ENCODE data around the gene INAFM1.
"Not testable (repeated sequence)": the region's sequence is repeated elsewhere in the genome, so short reads cannot be mapped to it uniquely, and the experiment has no call there.

INAFM1 gene

GRCh38 chr19:47274891-47275761 lies 441 bp downstream of the INAFM1 start:
- Histone ChIP-seq H3K27ac (ENCODE audit: low read length) (no peak overlapping the region), H3K36me3 (ENCODE audit: insufficient read depth, low read depth, low read length) (peaks cover 12% of the 10 kb centered on the region), H3K4me1 (ENCODE audit: insufficient read depth, low read length) (peaks cover 6% of the 10 kb centered on the region; the same call in 1 of the 2 replicates), H3K9ac (ENCODE audit: low read depth, low read length) (no peak overlapping the region; the same call in 1 of the 2 replicates), H3K4me3 (ENCODE audit: low read length) (peak overlapping the region; percentile 68), H3K27me3 (ENCODE audit: insufficient read depth, low read length) (peaks cover 15% of the 10 kb centered on the region), H3K9me3 (ENCODE audit: insufficient read depth, low read depth, low read length) (no peaks in the 10 kb centered on the region)

GRCh38 chr19:47275791-47276461 lies 1.2 kb downstream of the INAFM1 start:
- no peaks in the 10 kb centered on the region for H3K9me3 ChIP-seq (ENCODE audit: insufficient read depth, low read depth, low read length)
- H3K9ac ChIP-seq (ENCODE audit: low read depth, low read length): no peak overlapping the region
- peaks cover 4% of the 10 kb centered on the region for H3K36me3 ChIP-seq (ENCODE audit: insufficient read depth, low read depth, low read length)
- no peak overlapping the region for H3K27ac ChIP-seq (ENCODE audit: low read length)
- H3K4me1 ChIP-seq (ENCODE audit: insufficient read depth, low read length): peaks cover 6% of the 10 kb centered on the region; the same call in 1 of the 2 replicates
- peaks cover 15% of the 10 kb centered on the region for H3K27me3 ChIP-seq (ENCODE audit: insufficient read depth, low read length)
- H3K4me3 ChIP-seq (ENCODE audit: low read length): peak overlapping the region; percentile 68

- not testable (repeated sequence) for H3K9ac ChIP-seq (ENCODE audit: low read depth, low read length); H3K4me3 ChIP-seq (ENCODE audit: low read length); H3K27ac ChIP-seq (ENCODE audit: low read length); H3K4me1 ChIP-seq (ENCODE audit: insufficient read depth, low read length); H3K36me3 ChIP-seq (ENCODE audit: insufficient read depth, low read depth, low read length); H3K9me3 ChIP-seq (ENCODE audit: insufficient read depth, low read depth, low read length)
- H3K27me3 ChIP-seq (ENCODE audit: insufficient read depth, low read length): peaks cover 15% of the 10 kb centered on the region
Measured at GRCh38 chr19:47276513-47276912, 1.8 kb downstream of the INAFM1 start.

GRCh38 chr19:47280183-47280797 lies 5.6 kb downstream of the INAFM1 start:
- Histone ChIP-seq H3K36me3 (ENCODE audit: insufficient read depth, low read depth, low read length) (no peaks in the 10 kb centered on the region), H3K9ac (ENCODE audit: low read depth, low read length) (no peak overlapping the region), H3K27me3 (ENCODE audit: insufficient read depth, low read length) (peaks cover 11% of the 10 kb centered on the region), H3K9me3 (ENCODE audit: insufficient read depth, low read depth, low read length) (no peaks in the 10 kb centered on the region), H3K27ac (ENCODE audit: low read length) (no peak overlapping the region), H3K4me3 (ENCODE audit: low read length) (no peak overlapping the region), H3K4me1 (ENCODE audit: insufficient read depth, low read length) (peaks cover 6% of the 10 kb centered on the region; the same call in 1 of the 2 replicates)

GRCh38 chr19:47283405-47284059 lies 8.8 kb downstream of the INAFM1 start:
- no peaks in the 10 kb centered on the region for H3K36me3 ChIP-seq (ENCODE audit: insufficient read depth, low read depth, low read length)
- H3K9ac ChIP-seq (ENCODE audit: low read depth, low read length): no peak overlapping the region
- H3K4me1 ChIP-seq (ENCODE audit: insufficient read depth, low read length): no peaks in the 10 kb centered on the region
- H3K27ac ChIP-seq (ENCODE audit: low read length): no peak overlapping the region
- no peaks in the 10 kb centered on the region for H3K27me3 ChIP-seq (ENCODE audit: insufficient read depth, low read length)
- no peaks in the 10 kb centered on the region for H3K9me3 ChIP-seq (ENCODE audit: insufficient read depth, low read depth, low read length)
- H3K4me3 ChIP-seq (ENCODE audit: low read length): no peak overlapping the region

- H3K36me3 ChIP-seq (ENCODE audit: insufficient read depth, low read depth, low read length): no peaks in the 10 kb centered on the region
- no peaks in the 10 kb centered on the region for H3K27me3 ChIP-seq (ENCODE audit: insufficient read depth, low read length)
- H3K27ac ChIP-seq (ENCODE audit: low read length): no peak overlapping the region
- no peaks in the 10 kb centered on the region for H3K9me3 ChIP-seq (ENCODE audit: insufficient read depth, low read depth, low read length)
- no peak overlapping the region for H3K9ac ChIP-seq (ENCODE audit: low read depth, low read length)
- H3K4me3 ChIP-seq (ENCODE audit: low read length): no peak overlapping the region
- no peaks in the 10 kb centered on the region for H3K4me1 ChIP-seq (ENCODE audit: insufficient read depth, low read length)
Measured at GRCh38 chr19:47284324-47284899, 9.7 kb downstream of the INAFM1 start.

- Histone ChIP-seq H3K4me1 (ENCODE audit: insufficient read depth, low read length) (peaks cover 3% of the 10 kb centered on the region; the same call in 1 of the 2 replicates), H3K27ac (ENCODE audit: low read length) (no peak overlapping the region), H3K4me3 (ENCODE audit: low read length) (no peak overlapping the region), H3K9me3 (ENCODE audit: insufficient read depth, low read depth, low read length) (no peaks in the 10 kb centered on the region), H3K27me3 (ENCODE audit: insufficient read depth, low read length) (no peaks in the 10 kb centered on the region), H3K36me3 (ENCODE audit: insufficient read depth, low read depth, low read length) (no peaks in the 10 kb centered on the region), H3K9ac (ENCODE audit: low read depth, low read length) (no peak overlapping the region)
Measured at GRCh38 chr19:47296036-47296435, 21.4 kb downstream of the INAFM1 start.

GRCh38 chr19:47300867-47301266 lies 26.2 kb downstream of the INAFM1 start:
- H3K27ac ChIP-seq (ENCODE audit: low read length); H3K36me3 ChIP-seq (ENCODE audit: insufficient read depth, low read depth, low read length); H3K4me3 ChIP-seq (ENCODE audit: low read length); H3K9ac ChIP-seq (ENCODE audit: low read depth, low read length); H3K27me3 ChIP-seq (ENCODE audit: insufficient read depth, low read length); H3K9me3 ChIP-seq (ENCODE audit: insufficient read depth, low read depth, low read length); H3K4me1 ChIP-seq (ENCODE audit: insufficient read depth, low read length): not testable (repeated sequence)

GRCh38 chr19:47302249-47302648 lies 27.6 kb downstream of the INAFM1 start:
- peaks cover 3% of the 10 kb centered on the region; the same call in 1 of the 2 replicates for H3K4me1 ChIP-seq (ENCODE audit: insufficient read depth, low read length)
- H3K27me3 ChIP-seq (ENCODE audit: insufficient read depth, low read length): no peaks in the 10 kb centered on the region

GRCh38 chr19:47303966-47304365 lies 29.3 kb downstream of the INAFM1 start:
- no peak overlapping the region for H3K9ac ChIP-seq (ENCODE audit: low read depth, low read length)
- no peak overlapping the region for H3K4me3 ChIP-seq (ENCODE audit: low read length)
- peaks cover 3% of the 10 kb centered on the region; the same call in 1 of the 2 replicates for H3K4me1 ChIP-seq (ENCODE audit: insufficient read depth, low read length)
- H3K27me3 ChIP-seq (ENCODE audit: insufficient read depth, low read length): no peaks in the 10 kb centered on the region
- no peaks in the 10 kb centered on the region for H3K9me3 ChIP-seq (ENCODE audit: insufficient read depth, low read depth, low read length)
- H3K27ac ChIP-seq (ENCODE audit: low read length): no peak overlapping the region
- no peaks in the 10 kb centered on the region for H3K36me3 ChIP-seq (ENCODE audit: insufficient read depth, low read depth, low read length)

More at GRCh38 chr19:47302249-47302648, 27.6 kb downstream of the INAFM1 start:
- Histone ChIP-seq H3K36me3 (ENCODE audit: insufficient read depth, low read depth, low read length) (no peaks in the 10 kb centered on the region), H3K9me3 (ENCODE audit: insufficient read depth, low read depth, low read length) (no peaks in the 10 kb centered on the region), H3K9ac (ENCODE audit: low read depth, low read length) (no peak overlapping the region), H3K4me3 (ENCODE audit: low read length) (no peak overlapping the region), H3K27ac (ENCODE audit: low read length) (no peak overlapping the region)

- no peaks in the 10 kb centered on the region for H3K4me1 ChIP-seq (ENCODE audit: insufficient read depth, low read length)
- no peaks in the 10 kb centered on the region; the same call in 1 of the 2 replicates for H3K27me3 ChIP-seq (ENCODE audit: insufficient read depth, low read length)
- H3K36me3 ChIP-seq (ENCODE audit: insufficient read depth, low read depth, low read length): no peaks in the 10 kb centered on the region
- no peak overlapping the region for H3K9ac ChIP-seq (ENCODE audit: low read depth, low read length)
- H3K9me3 ChIP-seq (ENCODE audit: insufficient read depth, low read depth, low read length): no peaks in the 10 kb centered on the region
- H3K4me3 ChIP-seq (ENCODE audit: low read length): no peak overlapping the region
- H3K27ac ChIP-seq (ENCODE audit: low read length): no peak overlapping the region
Measured at GRCh38 chr19:47305309-47305751, 30.6 kb downstream of the INAFM1 start.

Measured in iPS-20b (cell line).